GM19463 (cell line): Measurements from ENCODE around the gene MMP15.

ENCODE experiments used
- ATAC-seq: cut with Tn5 transposase; IDR thresholded peaks from one replicate; pipeline ENCODE4 v1.9.1; 2021; ENCODE audit warnings: mild to moderate bottlenecking, moderate library complexity; ENCODE audit not compliant: unreplicated experiment

MMP15 gene

GRCh38 chr16:58016840-58017446 lies 8.6 kb upstream of the MMP15 start:
- ATAC-seq, result no peak

- ATAC-seq, result no peak
These were observed 6.8 kb upstream of the MMP15 start for GRCh38 chr16:58018803-58019202.

- no peak for ATAC-seq
These were observed 5.6 kb upstream of the MMP15 start for GRCh38 chr16:58019866-58020538.

GRCh38 chr16:58020628-58021521 lies 4.7 kb upstream of the MMP15 start:
- peak; percentile 45 for ATAC-seq

GRCh38 chr16:58021661-58022551 lies 3.6 kb upstream of the MMP15 start:
- ATAC-seq, result no peak

- no peak for ATAC-seq
These were observed 2.8 kb upstream of the MMP15 start for GRCh38 chr16:58022601-58023371.

GRCh38 chr16:58024486-58025350 lies 836 bp upstream of the MMP15 start:
- no peak for ATAC-seq

GRCh38 chr16:58026139-58026704 lies 668 bp downstream of the MMP15 start:
- peak; percentile 10 for ATAC-seq

GRCh38 chr16:58026705-58027160 lies 1.2 kb downstream of the MMP15 start:
- ATAC-seq, result no peak

- no peak for ATAC-seq
These were observed 1.8 kb downstream of the MMP15 start for GRCh38 chr16:58027161-58027915.

GRCh38 chr16:58027916-58028455 lies 2.4 kb downstream of the MMP15 start:
- ATAC-seq, result no peak

GRCh38 chr16:58028541-58029070 lies 3.1 kb downstream of the MMP15 start:
- no peak for ATAC-seq

- no peak for ATAC-seq
These were observed 3.9 kb downstream of the MMP15 start for GRCh38 chr16:58029410-58029809.

- ATAC-seq, result no peak
These were observed 4.7 kb downstream of the MMP15 start for GRCh38 chr16:58030136-58030840.

GRCh38 chr16:58031016-58031800 lies 5.7 kb downstream of the MMP15 start:
- ATAC-seq, result no peak

GRCh38 chr16:58032710-58033293 lies 7.2 kb downstream of the MMP15 start:
- no peak for ATAC-seq
